Liver (tissue), 9 donors: Measurements from ENCODE around the gene VEGFA. TPM values are rescaled to one million over a fixed set of nuclear protein-coding genes. Genes with fewer than 3 reads are reported as not detected.

ENCODE experiments used
- DNase-seq: peaks from one replicate; pipeline ENCODE4 v3.0.0-alpha.2; 2017; ENCODE audit warnings: low spot score
- H3K27ac ChIP-seq, 2 donors: one replicate each; pipeline ENCODE4 v1.7.0; 2013; ENCODE audit warnings: inconsistent platforms in 2 of 2, low read length in 2 of 2, control low read depth in 1 of 2, low read depth in 1 of 2, mild to moderate bottlenecking in 1 of 2
- H3K27me3 ChIP-seq, 4 donors: one replicate each; pipeline versions ENCODE4 v1.6.1 to v1.7.0; 2013; ENCODE audit warnings: low read length in 3 of 4, inconsistent platforms in 1 of 4, mild to moderate bottlenecking in 1 of 4, moderate library complexity in 1 of 4; ENCODE audit not compliant: control insufficient read depth in 4 of 4, insufficient read depth in 4 of 4
- H3K36me3 ChIP-seq, 4 donors: one replicate each; pipeline versions ENCODE4 v1.6.1 to v1.7.0; 2013; ENCODE audit warnings: low read length in 3 of 4, mild to moderate bottlenecking in 3 of 4, low read depth in 1 of 4, moderate library complexity in 1 of 4; ENCODE audit not compliant: control insufficient read depth in 4 of 4, insufficient read depth in 3 of 4
- H3K4me1 ChIP-seq, 4 donors: one replicate each; pipeline versions ENCODE4 v1.6.1 to v1.7.0; 2013; ENCODE audit warnings: low read length in 3 of 4, mild to moderate bottlenecking in 3 of 4, moderate library complexity in 1 of 4; ENCODE audit not compliant: control insufficient read depth in 4 of 4, insufficient read depth in 4 of 4
- H3K4me3 ChIP-seq, 3 donors: one replicate each; pipeline versions ENCODE4 v1.6.1 to v1.7.0; 2013; ENCODE audit warnings: low read length in 3 of 3, control low read depth in 1 of 3, low read depth in 1 of 3, mild to moderate bottlenecking in 1 of 3
- H3K9ac ChIP-seq, 2 donors: one replicate each; pipeline ENCODE4 v1.7.0; 2013; ENCODE audit warnings: low read length in 2 of 2, mild to moderate bottlenecking in 2 of 2, moderate library complexity in 2 of 2, control low read depth in 1 of 2, low read depth in 1 of 2
- H3K9me3 ChIP-seq, 4 donors: one replicate each; pipeline versions ENCODE4 v1.6.1 to v1.7.0; 2013; ENCODE audit warnings: low read length in 3 of 4; ENCODE audit not compliant: control insufficient read depth in 4 of 4
- GABPA ChIP-seq, 2 donors: IDR thresholded peaks in 1 of 2; conservative IDR thresholded peaks in 1 of 2; 2 replicates each; pipeline ENCODE4 v1.6.1; 2016; ENCODE audit warnings: antibody characterized with exemption in 2 of 2, mild to moderate bottlenecking in 1 of 2, moderate library complexity in 1 of 2
- HNF4A ChIP-seq, 2 donors: conservative IDR thresholded peaks; 2 replicates each; pipeline ENCODE4 v1.6.1; 2016; ENCODE audit warnings: antibody characterized with exemption in 2 of 2, mild to moderate bottlenecking in 2 of 2
- HNF4G ChIP-seq: IDR thresholded peaks from 2 replicates; pipeline ENCODE4 v1.6.1; 2016; ENCODE audit warnings: antibody characterized with exemption
- JUND ChIP-seq, 2 donors: IDR thresholded peaks; 2 replicates each; pipeline ENCODE4 v1.6.1; 2016; ENCODE audit warnings: antibody characterized with exemption in 2 of 2
- NR2F2 ChIP-seq: IDR thresholded peaks from 2 replicates; pipeline ENCODE4 v1.6.1; 2016; ENCODE audit warnings: antibody characterized with exemption
- RXRA ChIP-seq, 2 donors: IDR thresholded peaks; 2 replicates each; pipeline ENCODE4 v1.6.1; 2017 to 2018; ENCODE audit warnings: antibody characterized with exemption in 2 of 2, mild to moderate bottlenecking in 1 of 2
- SP1 ChIP-seq: IDR thresholded peaks from 2 replicates; pipeline ENCODE4 v1.6.1; 2018; ENCODE audit warnings: antibody characterized with exemption, mild to moderate bottlenecking
- WGBS: extraction: QIAGEN DNeasy Blood & Tissue Kit; methylation state at CpG from one replicate; pipeline ENCODE4 v1.1.7; 2013; 5-methylcytosine and 5-hydroxymethylcytosine counted together
- polyA plus RNA-seq, 2 donors: library from polyadenylated mRNA; stranded (reverse) in 1 of 2; unstranded in 1 of 2; fragments of 200-250 nt in 1 of 2; fragments of >200 nt in 1 of 2; fragmentation: Nextera tagmentation in 1 of 2; extraction: Ambion mirVana in 1 of 2; gene quantifications; one replicate each; pipeline versions ENCODE4 v1.2.1 to v1.2.3, GENCODE V29; 2013 to 2015
- total RNA-seq, 2 donors: library from RNA; depleted of rRNA; stranded (reverse); fragments of >200 nt; gene quantifications; one replicate each; pipeline ENCODE4 v1.2.3, GENCODE V29; 2014
- TF ChIP-seq, protein P1 (sequence below): IDR thresholded peaks from 2 replicates; pipeline ENCODE4 v1.6.1; 2016; ENCODE audit warnings: antibody characterized with exemption, mild to moderate bottlenecking
- TF ChIP-seq, protein P2 (sequence below): IDR thresholded peaks from 2 replicates; pipeline ENCODE4 v1.6.1; 2016; ENCODE audit warnings: antibody characterized with exemption
- TF ChIP-seq, protein P3 (sequence below): IDR thresholded peaks from 2 replicates; pipeline ENCODE4 v1.6.1; 2016; ENCODE audit warnings: antibody characterized with exemption
- donor health status: healthy.
- donor health status: healthy.
- donor health status: healthy.
- donor health status: healthy.
- donor health status: healthy.

The VEGFA gene
- total and polyA plus RNA-seq, 4 donors = 14.7 to 160 (median 65.2) TPM

- Histone ChIP-seq H3K27me3 (no peaks in the 10 kb centered on the region), H3K36me3 (no peaks in the 10 kb centered on the region), H3K9me3 (no peaks in the 10 kb centered on the region), H3K9ac (no peak overlapping the region), H3K27ac (no peak overlapping the region), H3K4me1 (peaks cover 9 to 31% (median 26%) of the 10 kb centered on the region in 4 donors), H3K4me3 (no peak overlapping the region)
- TF ChIP-seq HNF4G = no peak
- TF ChIP-seq HNF4A (conservative IDR thresholded peaks at IDR 0.05) = peak; percentile 66 to 78
- peak in 1 of 2 donors; percentile 18 for TF ChIP-seq RXRA (IDR thresholded peaks at IDR 0.05)
- DNase-seq = no peak
Measured at GRCh38 chr6:43765776-43766499, 4.1 kb upstream of the VEGFA start.

GRCh38 chr6:43766500-43766853, 3.5 kb upstream of the VEGFA start:
- WGBS = 81% methylated on average over 1 of the region's 1 CpG
- H3K27ac ChIP-seq = no peak overlapping the region
- H3K36me3 ChIP-seq = no peaks in the 10 kb centered on the region
- H3K9me3 ChIP-seq = no peaks in the 10 kb centered on the region
- H3K4me1 ChIP-seq = peaks cover 9 to 31% (median 26%) of the 10 kb centered on the region in 4 donors
- H3K27me3 ChIP-seq = no peaks in the 10 kb centered on the region
- no peak for DNase-seq
- H3K9ac ChIP-seq = no peak overlapping the region
- H3K4me3 ChIP-seq = no peak overlapping the region
- TF ChIP-seq JUND (IDR thresholded peaks at IDR 0.05) (no peak), NR2F2 (no peak)
- TF ChIP-seq, protein P1, sequence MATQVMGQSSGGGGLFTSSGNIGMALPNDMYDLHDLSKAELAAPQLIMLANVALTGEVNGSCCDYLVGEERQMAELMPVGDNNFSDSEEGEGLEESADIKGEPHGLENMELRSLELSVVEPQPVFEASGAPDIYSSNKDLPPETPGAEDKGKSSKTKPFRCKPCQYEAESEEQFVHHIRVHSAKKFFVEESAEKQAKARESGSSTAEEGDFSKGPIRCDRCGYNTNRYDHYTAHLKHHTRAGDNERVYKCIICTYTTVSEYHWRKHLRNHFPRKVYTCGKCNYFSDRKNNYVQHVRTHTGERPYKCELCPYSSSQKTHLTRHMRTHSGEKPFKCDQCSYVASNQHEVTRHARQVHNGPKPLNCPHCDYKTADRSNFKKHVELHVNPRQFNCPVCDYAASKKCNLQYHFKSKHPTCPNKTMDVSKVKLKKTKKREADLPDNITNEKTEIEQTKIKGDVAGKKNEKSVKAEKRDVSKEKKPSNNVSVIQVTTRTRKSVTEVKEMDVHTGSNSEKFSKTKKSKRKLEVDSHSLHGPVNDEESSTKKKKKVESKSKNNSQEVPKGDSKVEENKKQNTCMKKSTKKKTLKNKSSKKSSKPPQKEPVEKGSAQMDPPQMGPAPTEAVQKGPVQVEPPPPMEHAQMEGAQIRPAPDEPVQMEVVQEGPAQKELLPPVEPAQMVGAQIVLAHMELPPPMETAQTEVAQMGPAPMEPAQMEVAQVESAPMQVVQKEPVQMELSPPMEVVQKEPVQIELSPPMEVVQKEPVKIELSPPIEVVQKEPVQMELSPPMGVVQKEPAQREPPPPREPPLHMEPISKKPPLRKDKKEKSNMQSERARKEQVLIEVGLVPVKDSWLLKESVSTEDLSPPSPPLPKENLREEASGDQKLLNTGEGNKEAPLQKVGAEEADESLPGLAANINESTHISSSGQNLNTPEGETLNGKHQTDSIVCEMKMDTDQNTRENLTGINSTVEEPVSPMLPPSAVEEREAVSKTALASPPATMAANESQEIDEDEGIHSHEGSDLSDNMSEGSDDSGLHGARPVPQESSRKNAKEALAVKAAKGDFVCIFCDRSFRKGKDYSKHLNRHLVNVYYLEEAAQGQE = no peak
- TF ChIP-seq, protein P2, sequence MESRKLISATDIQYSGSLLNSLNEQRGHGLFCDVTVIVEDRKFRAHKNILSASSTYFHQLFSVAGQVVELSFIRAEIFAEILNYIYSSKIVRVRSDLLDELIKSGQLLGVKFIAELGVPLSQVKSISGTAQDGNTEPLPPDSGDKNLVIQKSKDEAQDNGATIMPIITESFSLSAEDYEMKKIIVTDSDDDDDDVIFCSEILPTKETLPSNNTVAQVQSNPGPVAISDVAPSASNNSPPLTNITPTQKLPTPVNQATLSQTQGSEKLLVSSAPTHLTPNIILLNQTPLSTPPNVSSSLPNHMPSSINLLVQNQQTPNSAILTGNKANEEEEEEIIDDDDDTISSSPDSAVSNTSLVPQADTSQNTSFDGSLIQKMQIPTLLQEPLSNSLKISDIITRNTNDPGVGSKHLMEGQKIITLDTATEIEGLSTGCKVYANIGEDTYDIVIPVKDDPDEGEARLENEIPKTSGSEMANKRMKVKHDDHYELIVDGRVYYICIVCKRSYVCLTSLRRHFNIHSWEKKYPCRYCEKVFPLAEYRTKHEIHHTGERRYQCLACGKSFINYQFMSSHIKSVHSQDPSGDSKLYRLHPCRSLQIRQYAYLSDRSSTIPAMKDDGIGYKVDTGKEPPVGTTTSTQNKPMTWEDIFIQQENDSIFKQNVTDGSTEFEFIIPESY = no peak

GRCh38 chr6:43766964-43767461, 3.0 kb upstream of the VEGFA start:
- no peak overlapping the region for H3K27ac ChIP-seq
- no peak overlapping the region for H3K9ac ChIP-seq
- no peaks in the 10 kb centered on the region for H3K36me3 ChIP-seq
- H3K9me3 ChIP-seq = no peaks in the 10 kb centered on the region
- H3K4me1 ChIP-seq = peaks cover 9 to 31% (median 26%) of the 10 kb centered on the region in 4 donors
- H3K4me3 ChIP-seq = no peak overlapping the region
- TF ChIP-seq, protein P3, sequence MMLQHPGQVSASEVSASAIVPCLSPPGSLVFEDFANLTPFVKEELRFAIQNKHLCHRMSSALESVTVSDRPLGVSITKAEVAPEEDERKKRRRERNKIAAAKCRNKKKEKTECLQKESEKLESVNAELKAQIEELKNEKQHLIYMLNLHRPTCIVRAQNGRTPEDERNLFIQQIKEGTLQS = no peak
- TF ChIP-seq RXRA (IDR thresholded peaks at IDR 0.05) (peak in 1 of 2 donors; percentile 16), GABPA (IDR thresholded peaks at IDR 0.05 in 1 of 2, conservative IDR thresholded peaks at IDR 0.05 in 1 of 2) (no peak), HNF4A (conservative IDR thresholded peaks at IDR 0.05) (peak; percentile 53 to 64), HNF4G (no peak), SP1 (peak; percentile 15)
- TF ChIP-seq, protein P1 = no peak
- H3K27me3 ChIP-seq = no peaks in the 10 kb centered on the region
- 54% methylated on average over 10 of the region's 10 CpGs for WGBS
- no peak for DNase-seq
